Uterus (tissue), 2 donors: ENCODE measurements around the gene MAPK6.

Experiments used
- CTCF ChIP-seq, 4 experiments: fragments of 200-600 bp in 2 of 4; fragments of 450-650 bp in 2 of 4; sonication (generic) in 2 of 4; IDR thresholded peaks; one replicate each; pipeline ENCODE4 v1.5.1; 2016 to 2019; ENCODE audit warnings: antibody characterized with exemption in 4 of 4, mild to moderate bottlenecking in 2 of 4, moderate library complexity in 1 of 4
- POLR2A ChIP-seq, 2 donors: fragments of 450-650 bp; IDR thresholded peaks; one replicate each; pipeline ENCODE4 v1.6.1; 2016; ENCODE audit warnings: antibody characterized with exemption in 2 of 2, mild to moderate bottlenecking in 1 of 2, moderate library complexity in 1 of 2

DNA sequence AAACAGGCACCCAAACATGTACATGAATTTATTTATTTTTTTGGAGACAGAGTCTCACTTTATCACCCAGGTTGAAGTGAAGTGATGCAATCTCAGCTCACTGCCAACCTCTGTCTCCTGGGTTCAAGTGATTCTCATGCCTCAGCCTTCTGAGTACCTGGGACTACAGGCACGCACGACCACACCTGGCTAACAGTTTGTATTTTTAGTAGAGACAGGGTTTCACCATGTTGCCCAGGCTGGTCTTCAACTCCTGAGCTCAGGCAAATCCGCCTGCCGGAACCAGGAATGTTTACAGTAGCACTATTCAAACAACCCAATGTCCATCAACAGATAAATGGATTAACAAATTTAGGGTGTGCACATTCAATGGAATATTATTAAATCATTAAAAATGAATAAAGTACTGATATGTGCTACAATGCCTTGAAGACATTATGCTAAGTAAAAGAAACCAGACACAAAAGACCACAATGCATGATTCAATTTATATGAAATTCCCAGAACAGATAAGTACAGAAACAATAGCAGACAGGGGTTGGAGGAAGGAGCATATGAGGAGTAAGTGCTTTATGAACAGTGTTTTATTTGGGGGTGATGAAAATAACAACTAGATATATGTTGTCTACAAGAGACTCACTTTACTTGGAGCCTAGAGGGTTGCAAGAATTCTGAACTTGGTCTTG is 48.7 kb upstream of the MAPK6 start:
- TF ChIP-seq CTCF (IDR thresholded peaks at IDR 0.05) = no peak
- TF ChIP-seq POLR2A (IDR thresholded peaks at IDR 0.05) = no peak
